ENCODE results near the gene ARHGAP11A.

Gene ARHGAP11A

GRCh38 chr15:32674681-32675080 lies 59.4 kb downstream of the ARHGAP11A start:
- Histone ChIP-seq H3K4me2 (ENCODE audit: low read length) (no peak overlapping the region), H3K36me3 (ENCODE audit: insufficient read depth, low read length) (no peaks in the 10 kb centered on the region), H3K27me3 (ENCODE audit: control insufficient read depth, insufficient read depth, low read length) (no peaks in the 10 kb centered on the region), H3K4me1 (ENCODE audit: control insufficient read depth, insufficient read depth, low read length) (peaks cover 16% of the 10 kb centered on the region), H3K9ac (ENCODE audit: low read depth, low read length) (no peak overlapping the region), H3K9me3 (replicated peaks; ENCODE audit: low read length) (no peaks in the 10 kb centered on the region), H3K4me3 (ENCODE audit: low read length) (no peak overlapping the region)

- no peaks in the 10 kb centered on the region for H3K9me3 ChIP-seq (replicated peaks; ENCODE audit: low read length)
- H3K36me3 ChIP-seq (ENCODE audit: insufficient read depth, low read length): no peaks in the 10 kb centered on the region
- H3K4me2 ChIP-seq (ENCODE audit: low read length): no peak overlapping the region
- H3K27me3 ChIP-seq (ENCODE audit: control insufficient read depth, insufficient read depth, low read length): no peaks in the 10 kb centered on the region
- peaks cover 9% of the 10 kb centered on the region for H3K4me1 ChIP-seq (ENCODE audit: control insufficient read depth, insufficient read depth, low read length)
- no peak overlapping the region for H3K4me3 ChIP-seq (ENCODE audit: low read length)
- no peak overlapping the region for H3K9ac ChIP-seq (ENCODE audit: low read depth, low read length)
These were observed 60.2 kb downstream of the ARHGAP11A start for GRCh38 chr15:32675466-32675865.

GRCh38 chr15:32676169-32676568 lies 60.9 kb downstream of the ARHGAP11A start:
- Histone ChIP-seq H3K4me2 (ENCODE audit: low read length) (no peak overlapping the region), H3K4me3 (ENCODE audit: low read length) (no peak overlapping the region), H3K27me3 (ENCODE audit: control insufficient read depth, insufficient read depth, low read length) (no peaks in the 10 kb centered on the region), H3K9ac (ENCODE audit: low read depth, low read length) (no peak overlapping the region), H3K9me3 (replicated peaks; ENCODE audit: low read length) (no peaks in the 10 kb centered on the region), H3K4me1 (ENCODE audit: control insufficient read depth, insufficient read depth, low read length) (peaks cover 7% of the 10 kb centered on the region), H3K36me3 (ENCODE audit: insufficient read depth, low read length) (no peaks in the 10 kb centered on the region)

- H3K36me3 ChIP-seq (ENCODE audit: insufficient read depth, low read length): no peaks in the 10 kb centered on the region
- H3K9ac ChIP-seq (ENCODE audit: low read depth, low read length): no peak overlapping the region
- no peak overlapping the region for H3K4me2 ChIP-seq (ENCODE audit: low read length)
- no peaks in the 10 kb centered on the region for H3K9me3 ChIP-seq (replicated peaks; ENCODE audit: low read length)
- no peaks in the 10 kb centered on the region for H3K27me3 ChIP-seq (ENCODE audit: control insufficient read depth, insufficient read depth, low read length)
- H3K4me3 ChIP-seq (ENCODE audit: low read length): no peak overlapping the region
- H3K4me1 ChIP-seq (ENCODE audit: control insufficient read depth, insufficient read depth, low read length): peaks cover 14% of the 10 kb centered on the region
These were observed 62.0 kb downstream of the ARHGAP11A start for GRCh38 chr15:32677238-32677750.

- no peaks in the 10 kb centered on the region for H3K9me3 ChIP-seq (replicated peaks; ENCODE audit: low read length)
- H3K27me3 ChIP-seq (ENCODE audit: control insufficient read depth, insufficient read depth, low read length): no peaks in the 10 kb centered on the region
- H3K4me1 ChIP-seq (ENCODE audit: control insufficient read depth, insufficient read depth, low read length): peaks cover 33% of the 10 kb centered on the region
- no peak overlapping the region for H3K9ac ChIP-seq (ENCODE audit: low read depth, low read length)
- H3K4me3 ChIP-seq (ENCODE audit: low read length): no peak overlapping the region
- no peaks in the 10 kb centered on the region for H3K36me3 ChIP-seq (ENCODE audit: insufficient read depth, low read length)
- H3K4me2 ChIP-seq (ENCODE audit: low read length): no peak overlapping the region
These were observed 64.0 kb downstream of the ARHGAP11A start for GRCh38 chr15:32679298-32679690.

GRCh38 chr15:32682569-32682968 lies 67.3 kb downstream of the ARHGAP11A start:
- no peaks in the 10 kb centered on the region for H3K36me3 ChIP-seq (ENCODE audit: insufficient read depth, low read length)

GRCh38 chr15:32682977-32683630 lies 67.8 kb downstream of the ARHGAP11A start:
- Histone ChIP-seq H3K9ac (ENCODE audit: low read depth, low read length) (peak overlapping the region; percentile 81), H3K4me1 (ENCODE audit: control insufficient read depth, insufficient read depth, low read length) (peaks cover 61% of the 10 kb centered on the region), H3K27me3 (ENCODE audit: control insufficient read depth, insufficient read depth, low read length) (no peaks in the 10 kb centered on the region), H3K4me3 (ENCODE audit: low read length) (peak overlapping the region; percentile 18), H3K36me3 (ENCODE audit: insufficient read depth, low read length) (no peaks in the 10 kb centered on the region), H3K9me3 (replicated peaks; ENCODE audit: low read length) (no peaks in the 10 kb centered on the region), H3K4me2 (ENCODE audit: low read length) (peak overlapping the region; percentile 56)

More at GRCh38 chr15:32682569-32682968, 67.3 kb downstream of the ARHGAP11A start:
- Histone ChIP-seq H3K9me3 (replicated peaks; ENCODE audit: low read length) (no peaks in the 10 kb centered on the region), H3K4me1 (ENCODE audit: control insufficient read depth, insufficient read depth, low read length) (peaks cover 57% of the 10 kb centered on the region), H3K9ac (ENCODE audit: low read depth, low read length) (peak overlapping the region; percentile 81), H3K4me2 (ENCODE audit: low read length) (peak overlapping the region; percentile 66), H3K27me3 (ENCODE audit: control insufficient read depth, insufficient read depth, low read length) (no peaks in the 10 kb centered on the region), H3K4me3 (ENCODE audit: low read length) (peak overlapping the region; percentile 18)

- peak overlapping the region; percentile 26 for H3K4me3 ChIP-seq (ENCODE audit: low read length)
- H3K4me2 ChIP-seq (ENCODE audit: low read length): peak overlapping the region; percentile 45
- H3K4me1 ChIP-seq (ENCODE audit: control insufficient read depth, insufficient read depth, low read length): peaks cover 65% of the 10 kb centered on the region
- no peaks in the 10 kb centered on the region for H3K27me3 ChIP-seq (ENCODE audit: control insufficient read depth, insufficient read depth, low read length)
- no peaks in the 10 kb centered on the region for H3K36me3 ChIP-seq (ENCODE audit: insufficient read depth, low read length)
- H3K9me3 ChIP-seq (replicated peaks; ENCODE audit: low read length): no peaks in the 10 kb centered on the region
- peak overlapping the region; percentile 81 for H3K9ac ChIP-seq (ENCODE audit: low read depth, low read length)
These were observed 68.7 kb downstream of the ARHGAP11A start for GRCh38 chr15:32683906-32684584.

- no peaks in the 10 kb centered on the region for H3K27me3 ChIP-seq (ENCODE audit: control insufficient read depth, insufficient read depth, low read length)
- peak overlapping the region; percentile 45 for H3K4me2 ChIP-seq (ENCODE audit: low read length)
- H3K4me3 ChIP-seq (ENCODE audit: low read length): peak overlapping the region; percentile 13
- peak overlapping the region; percentile 56 for H3K9ac ChIP-seq (ENCODE audit: low read depth, low read length)
- H3K36me3 ChIP-seq (ENCODE audit: insufficient read depth, low read length): no peaks in the 10 kb centered on the region
- H3K9me3 ChIP-seq (replicated peaks; ENCODE audit: low read length): no peaks in the 10 kb centered on the region
- peaks cover 65% of the 10 kb centered on the region for H3K4me1 ChIP-seq (ENCODE audit: control insufficient read depth, insufficient read depth, low read length)
These were observed 70.3 kb downstream of the ARHGAP11A start for GRCh38 chr15:32685576-32685975.

GRCh38 chr15:32687556-32687955 lies 72.3 kb downstream of the ARHGAP11A start:
- Histone ChIP-seq H3K4me3 (ENCODE audit: low read length) (no peak overlapping the region), H3K4me2 (ENCODE audit: low read length) (peak overlapping the region; percentile 58), H3K9ac (ENCODE audit: low read depth, low read length) (peak overlapping the region; percentile 74), H3K9me3 (replicated peaks; ENCODE audit: low read length) (no peaks in the 10 kb centered on the region), H3K36me3 (ENCODE audit: insufficient read depth, low read length) (no peaks in the 10 kb centered on the region), H3K27me3 (ENCODE audit: control insufficient read depth, insufficient read depth, low read length) (no peaks in the 10 kb centered on the region), H3K4me1 (ENCODE audit: control insufficient read depth, insufficient read depth, low read length) (peaks cover 56% of the 10 kb centered on the region)

- peak overlapping the region; percentile 74 for H3K9ac ChIP-seq (ENCODE audit: low read depth, low read length)
- no peaks in the 10 kb centered on the region for H3K27me3 ChIP-seq (ENCODE audit: control insufficient read depth, insufficient read depth, low read length)
- peaks cover 50% of the 10 kb centered on the region for H3K4me1 ChIP-seq (ENCODE audit: control insufficient read depth, insufficient read depth, low read length)
- no peaks in the 10 kb centered on the region for H3K36me3 ChIP-seq (ENCODE audit: insufficient read depth, low read length)
- no peak overlapping the region for H3K4me3 ChIP-seq (ENCODE audit: low read length)
- peak overlapping the region; percentile 58 for H3K4me2 ChIP-seq (ENCODE audit: low read length)
- no peaks in the 10 kb centered on the region for H3K9me3 ChIP-seq (replicated peaks; ENCODE audit: low read length)
These were observed 72.9 kb downstream of the ARHGAP11A start for GRCh38 chr15:32688151-32688639.
